ENCODE data around the gene AUTS2. TPM values are rescaled to one million over a fixed set of nuclear protein-coding genes. Genes with fewer than 3 reads are reported as not detected.

The AUTS2 gene
- total and polyA plus RNA-seq, 10 of the 15 experiments (the other 5 are each of a cell fraction or from before 2014, with no cell fraction given): 6.4 to 55.6 (median 21.6) TPM

DNA sequence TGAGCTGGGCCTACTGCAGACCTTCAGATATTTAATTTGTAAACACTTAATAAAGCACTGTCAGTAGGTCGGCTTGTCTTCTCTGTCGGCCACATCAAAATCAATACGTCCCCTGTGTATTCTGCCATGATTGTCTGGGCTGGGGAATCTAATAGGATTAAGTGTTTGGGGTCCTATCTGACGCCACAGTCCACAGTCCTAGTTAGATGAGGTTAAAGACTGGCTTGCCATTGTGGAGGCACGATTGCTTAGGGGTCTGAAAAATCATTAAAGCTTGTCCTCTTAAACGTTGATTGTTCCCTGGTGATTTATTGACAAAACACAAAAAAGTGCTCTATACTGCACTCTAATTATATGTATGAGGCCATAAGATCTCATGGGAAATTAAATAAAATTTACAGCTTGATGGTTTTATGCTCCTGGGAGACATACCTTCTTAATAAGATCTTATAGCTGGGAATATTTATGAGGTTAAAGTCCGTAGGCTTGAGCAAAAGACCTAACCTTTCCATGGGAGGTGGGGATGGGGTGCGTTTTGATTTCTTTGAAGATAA lies 883.4 kb downstream of the AUTS2 start:
- FAIRE-seq (no peak), ATAC-seq (no peak), DNase-seq (ENCODE audit: low read depth, low spot score) (no peak)
- Histone ChIP-seq H3K4me2 (ENCODE audit: control insufficient read depth, insufficient read depth) (no peak overlapping the region), H3K36me3 (ENCODE audit: control insufficient read depth in 2 of 2, insufficient read depth in 2 of 2, low read length in 1 of 2) (no peaks in the 10 kb centered on the region), H3K4me1 (ENCODE audit: control insufficient read depth, insufficient read depth, low read length) (no peaks in the 10 kb centered on the region), H3K9ac (ENCODE audit: control insufficient read depth, insufficient read depth, low read length) (no peak overlapping the region), H3K27ac (ENCODE audit: control insufficient read depth, insufficient read depth) (no peak overlapping the region), H3K9me3 (replicated peaks; ENCODE audit: control insufficient read depth, insufficient read depth, low read length) (no peaks in the 10 kb centered on the region), H3K27me3 (replicated peaks in 1 of 2; ENCODE audit: control insufficient read depth in 2 of 2, insufficient read depth in 2 of 2, low read length in 1 of 2) (no peaks in the 10 kb centered on the region), H3K4me3 (no peak overlapping the region), H3K79me2 (ENCODE audit: control insufficient read depth, insufficient read depth, low read length) (no peaks in the 10 kb centered on the region), H4K20me1 (ENCODE audit: control insufficient read depth, insufficient read depth) (no peaks in the 10 kb centered on the region), H2AFZ (ENCODE audit: control insufficient read depth, low read depth, low read length) (no peak overlapping the region)
- SMC1A ChIA-PET (ENCODE audit: uncharacterized antibody, unreplicated experiment): interaction anchor here (1.5 kb wide), 1 partner anchor 11 kb away, joined by 6 read pairs; no protein-coding TSS in a partner anchor
- CTCF ChIA-PET: no interaction called here
- WGBS (ENCODE audit: insufficient coverage, insufficient replicate concordance, low lambda C conversion rate, missing lambda C conversion rate): 30% methylated on average over 8 of the region's 8 CpGs
- in situ Hi-C loops (cut with MboI) (no loop called here), intact Hi-C loops (cut with micrococcal nuclease; ENCODE audit: unreplicated experiment) (no loop called here)
- POLR2A ChIA-PET: interaction anchor here (1.0 kb wide), 1 partner anchor 12 kb away, joined by 4 read pairs; no protein-coding TSS in a partner anchor
- RAD21 ChIA-PET (ENCODE audit: unreplicated experiment): interaction anchor here (0.7 kb wide), 1 partner anchor 96 kb away, joined by 3 read pairs; no protein-coding TSS in a partner anchor
- no peak for TF ChIP-seq HDGF (IDR thresholded peaks at IDR 0.05)
- no peak for TF ChIP-seq CEBPB (IDR thresholded peaks at IDR 0.05; ENCODE audit: borderline replicate concordance in 1 of 2, low read depth in 2 of 2, low read length in 2 of 2)
- no peak for TF ChIP-seq IKZF1 (conservative IDR thresholded peaks at IDR 0.05)
- no TSS peak for BruUV-seq (replicated peaks)

DNA sequence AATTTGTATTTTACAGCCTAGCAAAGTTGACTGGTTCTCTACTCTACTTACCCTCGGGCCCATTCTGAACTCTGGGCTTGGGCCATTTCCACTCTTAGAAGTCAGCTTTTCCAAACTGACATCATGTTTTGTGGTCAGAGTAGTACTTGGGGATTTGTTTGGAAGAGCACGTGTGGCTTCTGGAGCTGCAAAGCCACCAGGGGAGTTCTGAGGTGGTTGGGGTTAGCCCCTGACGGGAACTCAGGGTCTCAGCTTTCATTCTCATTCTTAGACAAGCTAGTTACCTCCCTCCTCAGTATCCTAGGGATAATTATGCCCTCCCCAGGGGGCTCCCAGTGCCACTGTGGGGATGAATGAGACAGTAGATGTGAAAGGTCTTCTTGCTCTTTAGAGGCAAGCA lies 886.0 kb downstream of the AUTS2 start:
- Histone ChIP-seq H3K4me3 (no peak overlapping the region), H3K4me2 (ENCODE audit: control insufficient read depth, insufficient read depth) (no peak overlapping the region), H3K9ac (ENCODE audit: control insufficient read depth, insufficient read depth, low read length) (no peak overlapping the region), H3K36me3 (ENCODE audit: control insufficient read depth in 2 of 2, insufficient read depth in 2 of 2, low read length in 1 of 2) (peaks cover 0 to 1% of the 10 kb centered on the region in 2 experiments; a peak in 1 of 4 replicates), H3K79me2 (ENCODE audit: control insufficient read depth, insufficient read depth, low read length) (no peaks in the 10 kb centered on the region), H2AFZ (ENCODE audit: control insufficient read depth, low read depth, low read length) (no peak overlapping the region), H3K27ac (ENCODE audit: control insufficient read depth, insufficient read depth) (no peak overlapping the region), H3K27me3 (replicated peaks in 1 of 2; ENCODE audit: control insufficient read depth in 2 of 2, insufficient read depth in 2 of 2, low read length in 1 of 2) (no peaks in the 10 kb centered on the region), H4K20me1 (ENCODE audit: control insufficient read depth, insufficient read depth) (no peaks in the 10 kb centered on the region), H3K9me3 (replicated peaks; ENCODE audit: control insufficient read depth, insufficient read depth, low read length) (no peaks in the 10 kb centered on the region), H3K4me1 (ENCODE audit: control insufficient read depth, insufficient read depth, low read length) (no peaks in the 10 kb centered on the region)
- in situ Hi-C loops (cut with MboI) (no loop called here), intact Hi-C loops (cut with micrococcal nuclease; ENCODE audit: unreplicated experiment) (no loop called here)
- no TSS peak for BruUV-seq (replicated peaks)
- no peak for DNase-seq (ENCODE audit: low read depth, low spot score)
- RAD21 ChIA-PET (ENCODE audit: unreplicated experiment): no interaction called here
- no peak for FAIRE-seq
- POLR2A ChIA-PET: interaction anchor here (0.6 kb wide), 1 partner anchor 271 kb away, joined by 3 read pairs; no protein-coding TSS in a partner anchor
- no peak for ATAC-seq
- SMC1A ChIA-PET (ENCODE audit: uncharacterized antibody, unreplicated experiment): interaction anchor here (1.2 kb wide), 1 partner anchor 8 kb away, joined by 4 read pairs; no protein-coding TSS in a partner anchor
- CTCF ChIA-PET: no interaction called here
- WGBS (ENCODE audit: insufficient coverage, insufficient replicate concordance, low lambda C conversion rate, missing lambda C conversion rate): 32% methylated on average over 3 of the region's 3 CpGs
- TF ChIP-seq IRF4 (IDR thresholded peaks at IDR 0.05; ENCODE audit: low read depth, low read length): no peak
- no peak for TF ChIP-seq STAT1 (conservative IDR thresholded peaks at IDR 0.05)
- TF ChIP-seq TCF7 (IDR thresholded peaks at IDR 0.05; ENCODE audit: borderline replicate concordance): no peak
- TF ChIP-seq CHD4 (IDR thresholded peaks at IDR 0.05): no peak
- TF ChIP-seq RELA (IDR thresholded peaks at IDR 0.05; ENCODE audit: borderline replicate concordance, partially characterized antibody): no peak
- TF ChIP-seq PAX5 (IDR thresholded peaks at IDR 0.05; ENCODE audit: borderline replicate concordance, low read depth, low read length): no peak
- TF ChIP-seq ZNF622 (IDR thresholded peaks at IDR 0.05): no peak
- no peak for TF ChIP-seq HCFC1 (IDR thresholded peaks at IDR 0.05; ENCODE audit: low read length)
- TF ChIP-seq, protein P1, sequence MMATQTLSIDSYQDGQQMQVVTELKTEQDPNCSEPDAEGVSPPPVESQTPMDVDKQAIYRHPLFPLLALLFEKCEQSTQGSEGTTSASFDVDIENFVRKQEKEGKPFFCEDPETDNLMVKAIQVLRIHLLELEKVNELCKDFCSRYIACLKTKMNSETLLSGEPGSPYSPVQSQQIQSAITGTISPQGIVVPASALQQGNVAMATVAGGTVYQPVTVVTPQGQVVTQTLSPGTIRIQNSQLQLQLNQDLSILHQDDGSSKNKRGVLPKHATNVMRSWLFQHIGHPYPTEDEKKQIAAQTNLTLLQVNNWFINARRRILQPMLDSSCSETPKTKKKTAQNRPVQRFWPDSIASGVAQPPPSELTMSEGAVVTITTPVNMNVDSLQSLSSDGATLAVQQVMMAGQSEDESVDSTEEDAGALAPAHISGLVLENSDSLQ (IDR thresholded peaks at IDR 0.05): no peak
- no peak for TF ChIP-seq FOS (IDR thresholded peaks at IDR 0.05; ENCODE audit: borderline replicate concordance, extremely low read depth, insufficient read length)
- TF ChIP-seq, protein P2, sequence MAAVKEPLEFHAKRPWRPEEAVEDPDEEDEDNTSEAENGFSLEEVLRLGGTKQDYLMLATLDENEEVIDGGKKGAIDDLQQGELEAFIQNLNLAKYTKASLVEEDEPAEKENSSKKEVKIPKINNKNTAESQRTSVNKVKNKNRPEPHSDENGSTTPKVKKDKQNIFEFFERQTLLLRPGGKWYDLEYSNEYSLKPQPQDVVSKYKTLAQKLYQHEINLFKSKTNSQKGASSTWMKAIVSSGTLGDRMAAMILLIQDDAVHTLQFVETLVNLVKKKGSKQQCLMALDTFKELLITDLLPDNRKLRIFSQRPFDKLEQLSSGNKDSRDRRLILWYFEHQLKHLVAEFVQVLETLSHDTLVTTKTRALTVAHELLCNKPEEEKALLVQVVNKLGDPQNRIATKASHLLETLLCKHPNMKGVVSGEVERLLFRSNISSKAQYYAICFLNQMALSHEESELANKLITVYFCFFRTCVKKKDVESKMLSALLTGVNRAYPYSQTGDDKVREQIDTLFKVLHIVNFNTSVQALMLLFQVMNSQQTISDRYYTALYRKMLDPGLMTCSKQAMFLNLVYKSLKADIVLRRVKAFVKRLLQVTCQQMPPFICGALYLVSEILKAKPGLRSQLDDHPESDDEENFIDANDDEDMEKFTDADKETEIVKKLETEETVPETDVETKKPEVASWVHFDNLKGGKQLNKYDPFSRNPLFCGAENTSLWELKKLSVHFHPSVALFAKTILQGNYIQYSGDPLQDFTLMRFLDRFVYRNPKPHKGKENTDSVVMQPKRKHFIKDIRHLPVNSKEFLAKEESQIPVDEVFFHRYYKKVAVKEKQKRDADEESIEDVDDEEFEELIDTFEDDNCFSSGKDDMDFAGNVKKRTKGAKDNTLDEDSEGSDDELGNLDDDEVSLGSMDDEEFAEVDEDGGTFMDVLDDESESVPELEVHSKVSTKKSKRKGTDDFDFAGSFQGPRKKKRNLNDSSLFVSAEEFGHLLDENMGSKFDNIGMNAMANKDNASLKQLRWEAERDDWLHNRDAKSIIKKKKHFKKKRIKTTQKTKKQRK (IDR thresholded peaks at IDR 0.05; ENCODE audit: low read depth, low read length): no peak
- TF ChIP-seq SUZ12 (IDR thresholded peaks at IDR 0.05; ENCODE audit: unreplicated experiment): no peak

Data from GM12878 (cell line).